SK-N-SH (cell line): Measurements from ENCODE around the gene SGCA.

Experiments used
- CHD2 ChIP-seq: fragments of 150-350 bp; IDR thresholded peaks from 2 replicates; pipeline ENCODE4 v1.6.1; 2018; ENCODE audit warnings: low read length; ENCODE audit not compliant: partially characterized antibody
- CTCF ChIP-seq: fragments of 200-600 bp; sonication (generic); IDR thresholded peaks from 2 replicates; pipeline ENCODE4 v1.6.1; 2017; ENCODE audit warnings: antibody characterized with exemption, mild to moderate bottlenecking, moderate library complexity
- EZH2phosphoT487 ChIP-seq: fragments of 200-600 bp; sonication (generic); IDR thresholded peaks from 2 replicates; pipeline ENCODE4 v1.6.1; 2017; ENCODE audit warnings: low read depth, mixed run types, mild to moderate bottlenecking, antibody characterized with exemption, moderate library complexity, borderline replicate concordance
- FOXJ3 ChIP-seq: sonication (generic); formaldehyde crosslinking; IDR thresholded peaks from 2 replicates; pipeline ENCODE4 v1.5.1; 2020; ENCODE audit warnings: mild to moderate bottlenecking, missing genetic modification reagents
- TEAD4 ChIP-seq: IDR thresholded peaks from 2 replicates; pipeline ENCODE4 v1.4.0; 2012; ENCODE audit warnings: mild to moderate bottlenecking, borderline replicate concordance; ENCODE audit not compliant: insufficient read depth
- USF2 ChIP-seq: fragments of 150-350 bp; IDR thresholded peaks from 2 replicates; pipeline ENCODE4 v1.6.1; 2017; ENCODE audit warnings: antibody characterized with exemption, low read length, low read depth, borderline replicate concordance

DNA sequence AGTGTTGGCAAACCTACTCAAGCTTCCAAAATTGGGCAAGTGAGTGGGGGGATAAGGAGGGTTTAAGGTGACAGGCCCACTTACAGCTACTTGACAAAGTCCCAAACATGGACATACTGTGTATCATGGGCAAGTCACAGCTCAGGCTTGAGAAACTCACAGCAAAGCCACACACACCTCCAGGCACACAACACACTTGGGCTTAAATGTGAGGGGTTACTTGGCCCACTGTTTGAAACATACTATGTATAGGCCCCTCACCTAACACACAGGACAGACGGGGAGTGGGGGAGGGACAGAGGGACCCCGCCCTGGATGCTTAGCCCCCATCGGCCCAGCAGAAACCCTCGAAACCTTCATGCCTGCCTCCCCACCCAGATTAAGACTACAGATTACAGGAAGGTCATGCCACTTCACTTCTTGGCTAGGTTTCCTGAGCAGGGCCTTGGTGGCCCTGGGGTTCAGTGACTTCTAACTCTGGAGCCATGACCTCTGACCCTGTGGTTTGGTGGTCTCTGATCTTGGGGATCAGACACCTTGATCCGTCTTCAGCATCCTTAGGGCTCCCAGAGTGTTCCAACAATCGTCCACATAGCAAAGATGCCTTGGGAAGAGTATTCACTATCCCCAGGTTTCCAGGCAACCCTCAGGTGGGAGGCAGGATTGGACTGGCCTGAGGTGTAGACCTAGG lies 33.6 kb upstream of the SGCA start:
- TF ChIP-seq USF2 (no peak), CTCF (no peak), CHD2 (no peak), FOXJ3 (CRISPR knock-in tag) (no peak), EZH2phosphoT487 (no peak), TEAD4 (no peak)
